A549 (cell line): ENCODE measurements around the gene RBFA.
"Not testable (repeated sequence)": the region's sequence is repeated elsewhere in the genome, so short reads cannot be mapped to it uniquely, and the experiment has no call there.

Experiments used
- BCL3 ChIP-seq: fragments of >200 bp; sonication (Bioruptor Twin); formaldehyde crosslinking; IDR thresholded peaks from 3 replicates; pipeline ENCODE4 v1.6.1; 2016
- EP300 ChIP-seq, 2 experiments: fragments of >200 bp; sonication (Bioruptor Twin); formaldehyde crosslinking; IDR thresholded peaks; 2 replicates in 1 of 2; 3 replicates in 1 of 2; pipeline ENCODE4 v1.6.1; 2016 to 2017
- FOSB ChIP-seq: fragments of 250-450 bp; sonication (Bioruptor Pico); IDR thresholded peaks from 2 replicates; pipeline ENCODE4 v1.5.0; 2020; ENCODE audit warnings: mild to moderate bottlenecking, moderate library complexity
- MYC ChIP-seq: IDR thresholded peaks from 2 replicates; pipeline ENCODE4 v1.6.1; 2012; ENCODE audit warnings: mild to moderate bottlenecking, inconsistent platforms, low read length, improper control_type of control experiment, borderline replicate concordance
- POLR2A ChIP-seq: IDR thresholded peaks from 2 replicates; pipeline ENCODE4 v1.6.1; 2012; ENCODE audit warnings: mild to moderate bottlenecking, low read length
- RAD21 ChIP-seq, 2 experiments: fragments of >200 bp in 1 of 2; sonication (Bioruptor Twin) in 1 of 2; formaldehyde crosslinking in 1 of 2; IDR thresholded peaks in 1 of 2; conservative IDR thresholded peaks in 1 of 2; 2 replicates in 1 of 2; 3 replicates in 1 of 2; pipeline ENCODE4 v1.6.1; 2012 to 2018; ENCODE audit warnings: inconsistent platforms in 1 of 2
- RFX5 ChIP-seq: fragments of 450-650 bp; IDR thresholded peaks from 2 replicates; pipeline ENCODE4 v1.7.1; 2014; ENCODE audit warnings: antibody characterized with exemption, mild to moderate bottlenecking, moderate library complexity
- SREBF2 ChIP-seq: fragments of 450-650 bp; IDR thresholded peaks from 2 replicates; pipeline ENCODE4 v1.6.1; 2014; ENCODE audit warnings: mild to moderate bottlenecking, moderate library complexity
- ZFP36 ChIP-seq: fragments of 450-650 bp; IDR thresholded peaks from 2 replicates; pipeline ENCODE4 v1.6.1; 2014; ENCODE audit warnings: borderline replicate concordance; ENCODE audit not compliant: partially characterized antibody
- TF ChIP-seq, protein P1 (sequence below): fragments of >200 bp; sonication (Bioruptor Twin); formaldehyde crosslinking; IDR thresholded peaks from 3 replicates; pipeline ENCODE4 v1.5.1; 2016
- TF ChIP-seq, protein P2 (sequence below): fragments of 200-600 bp; sonication (generic); IDR thresholded peaks from 2 replicates; pipeline ENCODE4 v1.6.1; 2016; ENCODE audit warnings: antibody characterized with exemption, mild to moderate bottlenecking, moderate library complexity
- TF ChIP-seq, protein P3 (sequence below): fragments of 150-350 bp; IDR thresholded peaks from 2 replicates; pipeline ENCODE4 v1.6.1; 2014; ENCODE audit warnings: low read depth, mild to moderate bottlenecking, low read length
- TF ChIP-seq, protein P4 (sequence below): IDR thresholded peaks from 2 replicates; pipeline ENCODE4 v1.6.1; 2012

GRCh38 chr18:80011496-80012137, 22.6 kb upstream of the RBFA start:
- not testable (repeated sequence) for TF ChIP-seq POLR2A; EP300 (IDR thresholded peaks at IDR 0.05); BCL3; ZFP36; RAD21 (conservative IDR thresholded peaks at IDR 0.05 in 1 of 2, IDR thresholded peaks at IDR 0.05 in 1 of 2); RFX5; MYC; FOSB (CRISPR knock-in tag); SREBF2
- TF ChIP-seq, protein P1, sequence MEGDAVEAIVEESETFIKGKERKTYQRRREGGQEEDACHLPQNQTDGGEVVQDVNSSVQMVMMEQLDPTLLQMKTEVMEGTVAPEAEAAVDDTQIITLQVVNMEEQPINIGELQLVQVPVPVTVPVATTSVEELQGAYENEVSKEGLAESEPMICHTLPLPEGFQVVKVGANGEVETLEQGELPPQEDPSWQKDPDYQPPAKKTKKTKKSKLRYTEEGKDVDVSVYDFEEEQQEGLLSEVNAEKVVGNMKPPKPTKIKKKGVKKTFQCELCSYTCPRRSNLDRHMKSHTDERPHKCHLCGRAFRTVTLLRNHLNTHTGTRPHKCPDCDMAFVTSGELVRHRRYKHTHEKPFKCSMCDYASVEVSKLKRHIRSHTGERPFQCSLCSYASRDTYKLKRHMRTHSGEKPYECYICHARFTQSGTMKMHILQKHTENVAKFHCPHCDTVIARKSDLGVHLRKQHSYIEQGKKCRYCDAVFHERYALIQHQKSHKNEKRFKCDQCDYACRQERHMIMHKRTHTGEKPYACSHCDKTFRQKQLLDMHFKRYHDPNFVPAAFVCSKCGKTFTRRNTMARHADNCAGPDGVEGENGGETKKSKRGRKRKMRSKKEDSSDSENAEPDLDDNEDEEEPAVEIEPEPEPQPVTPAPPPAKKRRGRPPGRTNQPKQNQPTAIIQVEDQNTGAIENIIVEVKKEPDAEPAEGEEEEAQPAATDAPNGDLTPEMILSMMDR, result not testable (repeated sequence)
- TF ChIP-seq, protein P2, sequence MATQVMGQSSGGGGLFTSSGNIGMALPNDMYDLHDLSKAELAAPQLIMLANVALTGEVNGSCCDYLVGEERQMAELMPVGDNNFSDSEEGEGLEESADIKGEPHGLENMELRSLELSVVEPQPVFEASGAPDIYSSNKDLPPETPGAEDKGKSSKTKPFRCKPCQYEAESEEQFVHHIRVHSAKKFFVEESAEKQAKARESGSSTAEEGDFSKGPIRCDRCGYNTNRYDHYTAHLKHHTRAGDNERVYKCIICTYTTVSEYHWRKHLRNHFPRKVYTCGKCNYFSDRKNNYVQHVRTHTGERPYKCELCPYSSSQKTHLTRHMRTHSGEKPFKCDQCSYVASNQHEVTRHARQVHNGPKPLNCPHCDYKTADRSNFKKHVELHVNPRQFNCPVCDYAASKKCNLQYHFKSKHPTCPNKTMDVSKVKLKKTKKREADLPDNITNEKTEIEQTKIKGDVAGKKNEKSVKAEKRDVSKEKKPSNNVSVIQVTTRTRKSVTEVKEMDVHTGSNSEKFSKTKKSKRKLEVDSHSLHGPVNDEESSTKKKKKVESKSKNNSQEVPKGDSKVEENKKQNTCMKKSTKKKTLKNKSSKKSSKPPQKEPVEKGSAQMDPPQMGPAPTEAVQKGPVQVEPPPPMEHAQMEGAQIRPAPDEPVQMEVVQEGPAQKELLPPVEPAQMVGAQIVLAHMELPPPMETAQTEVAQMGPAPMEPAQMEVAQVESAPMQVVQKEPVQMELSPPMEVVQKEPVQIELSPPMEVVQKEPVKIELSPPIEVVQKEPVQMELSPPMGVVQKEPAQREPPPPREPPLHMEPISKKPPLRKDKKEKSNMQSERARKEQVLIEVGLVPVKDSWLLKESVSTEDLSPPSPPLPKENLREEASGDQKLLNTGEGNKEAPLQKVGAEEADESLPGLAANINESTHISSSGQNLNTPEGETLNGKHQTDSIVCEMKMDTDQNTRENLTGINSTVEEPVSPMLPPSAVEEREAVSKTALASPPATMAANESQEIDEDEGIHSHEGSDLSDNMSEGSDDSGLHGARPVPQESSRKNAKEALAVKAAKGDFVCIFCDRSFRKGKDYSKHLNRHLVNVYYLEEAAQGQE, result not testable (repeated sequence)
- TF ChIP-seq, protein P3, sequence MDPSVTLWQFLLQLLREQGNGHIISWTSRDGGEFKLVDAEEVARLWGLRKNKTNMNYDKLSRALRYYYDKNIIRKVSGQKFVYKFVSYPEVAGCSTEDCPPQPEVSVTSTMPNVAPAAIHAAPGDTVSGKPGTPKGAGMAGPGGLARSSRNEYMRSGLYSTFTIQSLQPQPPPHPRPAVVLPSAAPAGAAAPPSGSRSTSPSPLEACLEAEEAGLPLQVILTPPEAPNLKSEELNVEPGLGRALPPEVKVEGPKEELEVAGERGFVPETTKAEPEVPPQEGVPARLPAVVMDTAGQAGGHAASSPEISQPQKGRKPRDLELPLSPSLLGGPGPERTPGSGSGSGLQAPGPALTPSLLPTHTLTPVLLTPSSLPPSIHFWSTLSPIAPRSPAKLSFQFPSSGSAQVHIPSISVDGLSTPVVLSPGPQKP, result not testable (repeated sequence)
- TF ChIP-seq, protein P4, sequence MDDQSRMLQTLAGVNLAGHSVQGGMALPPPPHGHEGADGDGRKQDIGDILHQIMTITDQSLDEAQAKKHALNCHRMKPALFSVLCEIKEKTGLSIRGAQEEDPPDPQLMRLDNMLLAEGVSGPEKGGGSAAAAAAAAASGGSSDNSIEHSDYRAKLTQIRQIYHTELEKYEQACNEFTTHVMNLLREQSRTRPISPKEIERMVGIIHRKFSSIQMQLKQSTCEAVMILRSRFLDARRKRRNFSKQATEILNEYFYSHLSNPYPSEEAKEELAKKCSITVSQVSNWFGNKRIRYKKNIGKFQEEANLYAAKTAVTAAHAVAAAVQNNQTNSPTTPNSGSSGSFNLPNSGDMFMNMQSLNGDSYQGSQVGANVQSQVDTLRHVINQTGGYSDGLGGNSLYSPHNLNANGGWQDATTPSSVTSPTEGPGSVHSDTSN, result not testable (repeated sequence)
